GM12878 (cell line): ENCODE measurements around the gene CIRBP. TPM values are rescaled to one million over a fixed set of nuclear protein-coding genes. Genes with fewer than 3 reads are reported as not detected.

ENCODE experiments used
- ATAC-seq: fragments of 200-7000 bp; cut with Tn5 transposase; 3 replicates; pipeline ENCODE4 v1.9.1; 2020; ENCODE audit warnings: mild to moderate bottlenecking, moderate library complexity
- BruUV-seq: library from RNA; stranded (reverse); fragments of 400-500 nt; replicated peaks from 2 replicates; lab custom pipeline; 2021; lab: Mats Ljungman, UMichigan
- CTCF ChIA-PET: fragments of 300-600 bp; sonication (Branson Sonifier 250); formaldehyde crosslinking; extraction: SDS; loops from one replicate; lab custom pipeline; 2021; ENCODE audit warnings: inconsistent platforms; lab: Yijun Ruan, JAX
- POLR2A ChIA-PET: fragments of 350-600 bp; formaldehyde crosslinking; extraction: SDS; loops from one replicate; lab custom pipeline; 2021; ENCODE audit warnings: inconsistent platforms; lab: Charles Lee
- RAD21 ChIA-PET: fragments of 300-600 bp; sonication (Branson Sonifier 250); formaldehyde crosslinking; loops from one replicate; lab custom pipeline; 2023; ENCODE audit warnings: antibody characterized with exemption; ENCODE audit not compliant: unreplicated experiment; lab: Charles Lee
- SMC1A ChIA-PET: fragments of 300-600 bp; sonication (Branson Sonifier 250); formaldehyde crosslinking; loops from one replicate; lab custom pipeline; 2023; ENCODE audit not compliant: unreplicated experiment, uncharacterized antibody; lab: Charles Lee
- DNase-seq: peaks from one replicate; pipeline ENCODE4 v3.0.0-alpha.2; 2011; ENCODE audit warnings: low read depth, low spot score
- FAIRE-seq: peaks from 3 replicates; lab custom pipeline; 2011; peaks lifted over from hg19 to GRCh38; lab: Jason Lieb, UNC
- H2AFZ ChIP-seq: 2 replicates; pipeline ENCODE4 v1.6.0; 2011; ENCODE audit warnings: low read depth, low read length, control low read depth; ENCODE audit not compliant: control insufficient read depth
- H3K27ac ChIP-seq: 2 replicates; pipeline ENCODE4 v1.5.1; 2011; ENCODE audit warnings: control low read depth; ENCODE audit not compliant: control insufficient read depth, insufficient read depth
- H3K27me3 ChIP-seq, 2 experiments: replicated peaks in 1 of 2; 2 replicates each; pipeline versions ENCODE4 v1.6.0 to v1.6.1; 2011; ENCODE audit warnings: low read length in 1 of 2; ENCODE audit not compliant: control insufficient read depth in 2 of 2, insufficient read depth in 2 of 2
- H3K36me3 ChIP-seq, 2 experiments: 2 replicates each; pipeline ENCODE4 v1.5.1; 2011; ENCODE audit warnings: low read length in 1 of 2; ENCODE audit not compliant: control insufficient read depth in 2 of 2, insufficient read depth in 2 of 2
- H3K4me1 ChIP-seq: 2 replicates; pipeline ENCODE4 v1.6.1; 2011; ENCODE audit warnings: mild to moderate bottlenecking, low read length, moderate library complexity, mixed read lengths; ENCODE audit not compliant: control insufficient read depth, insufficient read depth
- H3K4me2 ChIP-seq: 2 replicates; pipeline ENCODE4 v1.6.0; 2011; ENCODE audit warnings: control low read depth; ENCODE audit not compliant: control insufficient read depth, insufficient read depth
- H3K4me3 ChIP-seq: fragments of 200-600 bp; sonication (generic); 2 replicates; pipeline ENCODE4 v1.5.1; 2016
- H3K79me2 ChIP-seq: 2 replicates; pipeline ENCODE4 v1.6.0; 2011; ENCODE audit warnings: low read length; ENCODE audit not compliant: control insufficient read depth, insufficient read depth
- H3K9ac ChIP-seq: 2 replicates; pipeline ENCODE4 v1.8.0; 2011; ENCODE audit warnings: low read length, control low read depth, mixed read lengths; ENCODE audit not compliant: control insufficient read depth, insufficient read depth
- H3K9me3 ChIP-seq: replicated peaks from 3 replicates; pipeline ENCODE4 v1.5.1; 2011; ENCODE audit warnings: mild to moderate bottlenecking, low read length; ENCODE audit not compliant: control insufficient read depth, insufficient read depth
- H4K20me1 ChIP-seq: 2 replicates; pipeline ENCODE4 v1.6.0; 2011; ENCODE audit not compliant: control insufficient read depth, insufficient read depth
- ASH2L ChIP-seq: fragments of 300-600, 200-600 bp; sonication (generic); IDR thresholded peaks from 2 replicates; pipeline ENCODE4 v1.6.1; 2017; ENCODE audit warnings: low read depth, mild to moderate bottlenecking, borderline replicate concordance
- BRCA1 ChIP-seq: IDR thresholded peaks from 2 replicates; pipeline ENCODE4 v1.6.1; 2011; ENCODE audit warnings: low read depth, low read length, improper control_type of control experiment
- MEF2A ChIP-seq: IDR thresholded peaks from 2 replicates; pipeline ENCODE4 v1.6.1; 2011; ENCODE audit warnings: low read depth, mild to moderate bottlenecking, low read length, moderate library complexity; ENCODE audit not compliant: insufficient read depth
- NR2C2 ChIP-seq: IDR thresholded peaks from 2 replicates; pipeline ENCODE4 v1.6.1; 2011; ENCODE audit warnings: borderline replicate concordance, low read depth; ENCODE audit not compliant: control insufficient read depth, insufficient read length
- POLR2A ChIP-seq: IDR thresholded peaks from 2 replicates; pipeline ENCODE4 v1.6.1; 2011; ENCODE audit warnings: low read depth, mild to moderate bottlenecking, low read length
- RB1 ChIP-seq: fragments of 450-650 bp; formaldehyde crosslinking; IDR thresholded peaks from 2 replicates; pipeline ENCODE4 v1.6.1; 2017; ENCODE audit warnings: mild to moderate bottlenecking, borderline replicate concordance
- SKIL ChIP-seq: fragments of 450-650 bp; IDR thresholded peaks from 2 replicates; pipeline ENCODE4 v1.6.1; 2017; ENCODE audit warnings: mild to moderate bottlenecking, low read depth, inconsistent platforms; ENCODE audit not compliant: poor library complexity, severe bottlenecking
- SPI1 ChIP-seq: IDR thresholded peaks from 2 replicates; pipeline ENCODE4 v1.6.1; 2011; ENCODE audit warnings: low read depth, mild to moderate bottlenecking, low read length, moderate library complexity, borderline replicate concordance; ENCODE audit not compliant: insufficient read depth
- TBL1XR1 ChIP-seq: IDR thresholded peaks from 2 replicates; pipeline ENCODE4 v1.6.1; 2012; ENCODE audit warnings: low read depth, low read length, improper control_type of control experiment
- ZNF217 ChIP-seq: fragments of 450-650 bp; IDR thresholded peaks from 2 replicates; pipeline ENCODE4 v1.6.1; 2017; ENCODE audit warnings: antibody characterized with exemption, mild to moderate bottlenecking
- ZNF687 ChIP-seq: fragments of 450-650 bp; IDR thresholded peaks from 2 replicates; pipeline ENCODE4 v1.6.1; 2017; ENCODE audit warnings: mild to moderate bottlenecking, moderate library complexity
- WGBS: methylation state at CpG from one replicate; pipeline ENCODE4 v1.1.6; 2016; ENCODE audit warnings: low lambda C conversion rate; ENCODE audit not compliant: insufficient replicate concordance, insufficient coverage; ENCODE audit errors: missing lambda C conversion rate; 5-methylcytosine and 5-hydroxymethylcytosine counted together
- in situ Hi-C: fragments of 300-500 bp; cut with MboI; formaldehyde crosslinking; loops from 9 replicates; pipeline ENCODE4 v1.14.3; 2018; ENCODE audit warnings: mixed read lengths
- intact Hi-C: fragments of 100-400 bp; cut with micrococcal nuclease; formaldehyde crosslinking; loops from one replicate; pipeline ENCODE4 v1.14.2; 2022; ENCODE audit not compliant: unreplicated experiment
- polyA plus RNA-seq, 11 experiments: library from polyadenylated mRNA; depleted of rRNA in 4 of 11; unstranded in 6 of 11; stranded (reverse) in 5 of 11; fragments of >200 nt; fragmentation: Nextera tagmentation in 4 of 11; fragmentation: Illumina TruSeq in 1 of 11; extraction: Ambion mirVana in 4 of 11; extraction: Trizol in 1 of 11; gene quantifications; 1 replicate in 1 of 11; 2 replicates in 10 of 11; pipeline versions ENCODE4 v1.2.1 to v1.2.3, GENCODE V29; 2011 to 2016; ENCODE audit warnings: inconsistent platforms in 2 of 11, missing spikeins in 2 of 11, low read depth in 1 of 11
- total RNA-seq, 4 experiments: library from RNA; depleted of rRNA in 3 of 4; stranded (reverse); fragments of >200 nt in 3 of 4; fragmentation: Illumina TruSeq in 1 of 4; extraction: Trizol in 1 of 4; gene quantifications; 2 replicates each; pipeline versions ENCODE4 v1.2.1 to v1.2.3, GENCODE V29; 2013 to 2021

The CIRBP gene
- total and polyA plus RNA-seq, 10 of the 15 experiments (the other 5 are each of a cell fraction or from before 2014, with no cell fraction given): 27.6 to 335 (median 229) TPM

- WGBS: 83% methylated on average over 16 of the region's 16 CpGs
- H3K79me2 ChIP-seq: no peaks in the 10 kb centered on the region
- CTCF ChIA-PET: interaction anchor here (1.7 to 1.8 kb wide), 2 partner anchors 111 kb away, joined by 7 read pairs; no protein-coding TSS in a partner anchor
- H3K9ac ChIP-seq: no peak overlapping the region
- TF ChIP-seq ZNF217: no peak
- no peak for TF ChIP-seq SPI1
- TF ChIP-seq POLR2A: 0 out of 2 replicates have a peak, but pooled peaks have one; percentile 8
- TF ChIP-seq MEF2A: no peak
- TF ChIP-seq NR2C2: no peak
- TF ChIP-seq ASH2L: no peak
- TF ChIP-seq, all 136 proteins: peak for 1
- Histone ChIP-seq H3K4me2 (no peak overlapping the region), H3K36me3 (peaks cover 3 to 24% of the 10 kb centered on the region in 2 experiments; a peak in 3 of 4 replicates), H3K4me1 (no peaks in the 10 kb centered on the region), H3K27ac (no peak overlapping the region), H4K20me1 (no peaks in the 10 kb centered on the region), H3K9me3 (no peaks in the 10 kb centered on the region), H3K4me3 (no peak overlapping the region), H3K27me3 (no peaks in the 10 kb centered on the region), H2AFZ (no peak overlapping the region)
- ChIA-PET POLR2A (no interaction called here), SMC1A (interaction anchor here (1.5 kb wide), 1 partner anchor 13 kb away, joined by 3 read pairs; no protein-coding TSS in a partner anchor), RAD21 (no interaction called here)
- intact Hi-C loops (no loop called here), in situ Hi-C loops (no loop called here)
- no peak for FAIRE-seq
- no TSS peak for BruUV-seq
- ATAC-seq: no peak
- no peak for DNase-seq
These were observed 44.9 kb upstream of the CIRBP start for GRCh38 chr19:1224047-1224825.

DNA sequence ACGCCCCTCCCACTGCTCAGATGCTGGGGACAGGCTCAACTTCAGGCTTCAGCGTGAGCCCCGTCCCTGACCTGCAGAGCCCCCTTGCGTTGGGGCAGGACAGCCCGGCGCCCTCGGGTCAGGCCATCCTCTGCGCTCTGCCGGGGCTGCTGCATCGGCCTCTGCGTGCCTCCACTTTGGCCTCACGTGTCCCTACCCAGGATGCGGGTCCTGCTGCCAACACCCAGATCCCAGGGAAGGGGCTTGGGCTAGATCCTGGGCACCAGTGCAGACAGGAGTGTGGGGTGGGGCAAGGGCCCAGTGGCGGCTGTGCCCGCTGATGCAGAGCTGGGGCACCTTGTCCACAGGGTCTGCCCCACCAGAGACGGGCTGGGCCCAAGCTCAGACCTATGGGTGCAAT is 44.3 kb upstream of the CIRBP start:
- Histone ChIP-seq H3K4me2 (no peak overlapping the region), H3K79me2 (no peaks in the 10 kb centered on the region), H3K36me3 (peaks cover 3 to 23% of the 10 kb centered on the region in 2 experiments; a peak in 3 of 4 replicates), H2AFZ (no peak overlapping the region), H4K20me1 (no peaks in the 10 kb centered on the region), H3K4me1 (no peaks in the 10 kb centered on the region), H3K27ac (no peak overlapping the region), H3K4me3 (no peak overlapping the region), H3K27me3 (no peaks in the 10 kb centered on the region), H3K9me3 (no peaks in the 10 kb centered on the region), H3K9ac (no peak overlapping the region)
- CTCF ChIA-PET: interaction anchor here (1.7 kb wide), 1 partner anchor 112 kb away, joined by 7 read pairs; no protein-coding TSS in a partner anchor
- in situ Hi-C loops: no loop called here
- ATAC-seq (no peak), FAIRE-seq (no peak), DNase-seq (no peak)
- POLR2A ChIA-PET: no interaction called here
- no TSS peak for BruUV-seq
- SMC1A ChIA-PET: no interaction called here
- RAD21 ChIA-PET: no interaction called here
- WGBS: 90% methylated on average over 12 of the region's 16 CpGs
- intact Hi-C loops: no loop called here
- TF ChIP-seq SKIL: no peak
- TF ChIP-seq TBL1XR1: no peak
- no peak for TF ChIP-seq BRCA1
- no peak for TF ChIP-seq ZNF687
- no peak for TF ChIP-seq RB1
